ENCODE measurements around the gene MPZL2.
"Not testable (repeated sequence)": the region's sequence is repeated elsewhere in the genome, so short reads cannot be mapped to it uniquely, and the experiment has no call there.

MPZL2 gene

GRCh38 chr11:118263695-118264568 lies at the start of gene MPZL2:
TSS of gene MPZL2 (minus strand) at chr11:118264297. CDS start at chr11:118264153, 144 bp downstream.
- DNase-seq (ENCODE audit: low read depth in 2 of 2), result no peak

DNA sequence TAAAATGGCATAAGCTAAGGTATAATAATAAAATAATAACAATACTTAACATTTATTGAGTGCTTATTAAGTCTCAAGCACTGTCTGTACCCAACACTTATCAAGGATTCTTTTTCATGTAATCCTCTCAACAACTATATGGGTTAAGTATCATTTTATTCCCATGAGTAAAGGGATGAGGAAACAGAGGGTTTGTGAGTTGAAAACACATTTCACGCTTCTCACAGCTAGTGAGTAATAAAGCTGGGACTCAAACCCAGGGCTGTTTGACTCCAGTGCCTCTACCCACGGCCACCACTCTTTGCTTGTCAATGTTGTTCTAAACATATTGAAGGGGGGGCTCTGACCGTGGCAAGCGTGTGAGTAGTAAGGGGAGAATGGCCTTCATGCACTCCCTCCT lies 49.1 kb upstream of the MPZL2 start:
- no peak for DNase-seq (ENCODE audit: low read depth in 2 of 2)

DNA sequence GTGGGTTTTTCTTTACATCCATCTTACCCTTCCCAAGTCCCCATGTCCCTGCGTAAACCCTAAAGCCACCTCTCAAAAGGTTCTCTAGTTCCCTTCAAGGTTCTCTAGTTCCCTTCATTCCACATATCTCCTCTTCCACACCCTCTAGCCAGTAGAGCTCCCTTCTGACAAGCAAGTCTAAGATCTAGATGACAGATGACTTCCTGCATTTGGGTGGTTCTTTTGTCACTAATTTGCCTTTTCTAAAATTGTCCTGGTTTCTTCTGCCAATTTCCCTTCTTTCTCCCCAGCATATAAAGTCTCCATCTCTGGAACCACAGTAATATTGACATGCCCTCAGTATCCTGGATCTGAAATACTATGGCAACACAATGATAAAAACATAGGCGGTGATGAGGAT lies 48.2 kb upstream of the MPZL2 start:
- DNase-seq (ENCODE audit: low read depth in 2 of 2), result no peak

DNA sequence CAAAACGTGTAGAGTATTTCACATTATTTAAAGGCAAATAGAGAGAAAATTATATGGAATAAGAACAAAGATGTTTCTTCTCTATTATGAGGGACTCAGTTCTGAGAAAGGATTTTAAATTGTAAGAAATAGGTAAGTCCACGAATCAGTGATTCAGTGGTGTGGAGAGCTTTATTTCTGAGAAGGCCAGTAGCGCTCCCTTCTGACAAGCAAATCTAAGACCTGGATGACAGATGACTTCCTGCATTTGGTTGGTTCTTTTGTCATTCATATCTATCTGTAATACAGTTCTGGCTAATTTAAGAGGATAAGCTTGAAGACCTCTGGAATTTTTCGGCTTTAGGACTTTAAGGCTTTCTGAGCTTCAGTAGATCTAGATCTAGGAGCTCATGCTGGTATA lies 47.4 kb upstream of the MPZL2 start:
- DNase-seq (ENCODE audit: low read depth in 2 of 2), result no peak

DNA sequence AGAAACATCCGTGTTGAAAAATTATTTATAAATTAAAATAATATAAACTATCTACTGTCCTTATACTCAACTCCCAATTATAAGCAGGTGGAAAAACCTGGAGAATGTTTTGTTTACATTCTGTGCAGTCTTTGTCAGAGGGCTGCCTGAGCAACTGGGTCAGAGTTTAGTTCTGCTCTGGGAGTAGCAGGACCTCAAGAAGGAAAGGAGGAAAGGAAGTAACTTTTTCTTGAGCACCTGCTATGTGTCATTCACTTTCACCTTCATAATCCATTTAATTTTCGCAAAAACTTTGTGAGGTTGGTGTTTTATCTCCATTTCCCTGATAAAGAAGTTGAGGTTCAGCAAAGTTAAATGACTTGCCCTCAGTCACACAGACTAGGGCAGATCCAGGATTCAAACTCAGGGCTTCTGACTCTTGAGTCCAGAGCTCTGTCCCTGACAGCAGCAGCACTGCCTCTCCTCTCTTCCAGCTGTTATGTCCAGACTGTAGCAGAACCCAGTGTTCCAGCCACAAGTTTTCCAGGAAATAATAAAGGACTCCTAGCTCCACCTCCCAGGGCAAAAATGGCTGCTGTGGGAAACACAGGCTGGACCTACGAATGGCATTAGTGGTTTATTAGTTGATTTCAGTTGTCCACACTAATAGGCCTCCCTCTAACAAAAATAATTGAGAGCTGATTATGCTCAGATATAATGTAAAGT lies 46.8 kb upstream of the MPZL2 start:
- no peak for DNase-seq (ENCODE audit: low read depth in 2 of 2)

GRCh38 chr11:118310271-118310670 lies 46.2 kb upstream of the MPZL2 start:
- DNase-seq (ENCODE audit: low read depth in 2 of 2), result no peak

DNA sequence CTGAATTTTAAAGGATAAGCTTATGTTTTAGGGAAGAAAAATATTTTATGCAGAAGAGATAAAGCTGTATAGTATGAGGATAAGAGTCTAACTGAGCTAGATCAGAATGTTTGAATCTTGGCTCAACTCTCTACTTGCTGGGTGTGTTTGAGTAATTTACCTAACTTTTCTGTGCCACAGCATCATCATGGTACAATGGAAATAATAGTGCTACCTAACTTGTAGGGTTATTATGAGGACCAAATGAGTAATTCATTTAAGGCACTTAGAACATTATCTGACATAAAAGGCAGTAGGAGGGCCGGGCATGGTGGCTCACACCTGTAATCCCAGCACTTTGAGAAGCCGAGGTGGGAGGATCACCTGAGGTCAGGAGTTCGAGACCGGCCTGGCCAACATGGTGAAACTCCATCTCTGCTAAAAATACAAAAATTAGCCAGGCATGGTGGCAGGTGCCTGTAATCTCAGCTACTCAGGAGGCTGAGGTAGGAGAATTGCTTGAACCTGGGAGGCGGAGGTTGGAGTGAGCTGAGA lies 45.0 kb upstream of the MPZL2 start:
- DNase-seq (ENCODE audit: low read depth in 2 of 2), result not testable (repeated sequence)

- DNase-seq (ENCODE audit: low read depth in 2 of 2), result peak in 1 of 2 donors; percentile 44
Measured at GRCh38 chr11:118306556-118306955, 42.5 kb upstream of the MPZL2 start.

DNA sequence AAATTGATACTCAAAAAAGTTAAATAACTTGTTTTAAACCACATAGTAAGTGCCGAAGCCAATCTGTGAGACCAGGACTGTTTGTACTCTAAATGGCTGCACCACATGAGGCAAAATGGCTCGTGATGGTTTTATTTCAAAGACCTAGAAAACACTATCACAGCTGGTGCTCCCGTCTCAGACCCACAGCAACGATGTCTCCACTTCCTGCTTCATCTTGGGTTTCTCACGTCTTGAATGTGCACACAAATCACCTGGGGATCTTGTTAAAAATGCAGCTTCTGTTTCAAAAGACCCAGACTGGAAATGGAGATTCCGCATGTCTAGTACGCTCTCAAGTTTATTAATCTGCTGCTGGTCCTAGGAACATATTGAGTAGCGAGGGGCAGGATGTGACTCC lies 41.6 kb upstream of the MPZL2 start:
- no peak for DNase-seq (ENCODE audit: low read depth in 2 of 2)

DNA sequence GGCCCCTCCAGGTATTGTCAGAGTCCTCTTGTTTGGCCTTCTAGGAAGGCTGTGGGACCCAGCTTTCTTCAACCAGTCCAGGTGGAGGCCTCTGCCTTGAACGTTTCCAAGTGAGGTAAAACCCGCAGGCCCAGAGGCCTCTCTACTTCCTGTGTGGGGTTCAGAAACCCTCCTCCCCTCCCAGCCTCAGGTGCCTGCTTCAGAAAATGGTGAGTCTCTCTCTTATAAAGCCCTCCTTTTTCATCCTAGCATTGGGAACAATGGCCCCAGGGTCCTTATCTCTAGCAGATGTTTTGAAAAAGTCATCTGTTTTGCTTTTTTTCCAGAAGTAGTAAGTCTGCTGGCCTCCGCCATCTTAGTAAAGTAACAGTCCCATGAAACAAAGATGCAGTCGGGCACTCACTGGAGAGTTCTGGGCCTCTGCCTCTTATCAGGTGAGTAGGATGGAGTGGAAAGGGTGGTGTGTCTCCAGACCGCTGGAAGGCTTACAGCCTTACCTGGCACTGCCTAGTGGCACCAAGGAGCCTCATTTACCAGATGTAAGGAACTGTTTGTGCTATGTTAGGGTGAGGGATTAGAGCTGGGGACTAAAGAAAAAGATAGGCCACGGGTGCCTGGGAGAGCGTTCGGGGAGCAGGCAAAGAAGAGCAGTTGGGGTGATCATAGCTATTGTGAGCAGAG lies 40.6 kb upstream of the MPZL2 start, which contains the start of gene CD3E:
TSS of gene CD3E (plus strand) at position 163 of the 681 bp plus-strand sequence. CDS start at position 386, 223 bp downstream.
- DNase-seq (ENCODE audit: low read depth in 2 of 2), result peak; percentile 47 to 61

DNA sequence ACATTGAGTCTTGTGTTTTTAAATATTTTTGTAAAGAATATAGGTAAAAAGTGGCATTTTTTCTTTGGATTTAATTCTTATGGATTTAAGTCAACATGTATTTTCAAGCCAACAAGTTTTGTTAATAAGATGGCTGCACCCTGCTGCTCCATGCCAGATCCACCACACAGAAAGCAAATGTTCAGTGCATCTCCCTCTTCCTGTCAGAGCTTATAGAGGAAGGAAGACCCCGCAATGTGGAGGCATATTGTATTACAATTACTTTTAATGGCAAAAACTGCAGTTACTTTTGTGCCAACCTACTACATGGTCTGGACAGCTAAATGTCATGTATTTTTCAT lies 40.1 kb upstream of the MPZL2 start:
- DNase-seq (ENCODE audit: low read depth in 2 of 2), result no peak

GRCh38 chr11:118301600-118302195 lies 37.6 kb upstream of the MPZL2 start:
- DNase-seq (ENCODE audit: low read depth in 2 of 2), result no peak

DNA sequence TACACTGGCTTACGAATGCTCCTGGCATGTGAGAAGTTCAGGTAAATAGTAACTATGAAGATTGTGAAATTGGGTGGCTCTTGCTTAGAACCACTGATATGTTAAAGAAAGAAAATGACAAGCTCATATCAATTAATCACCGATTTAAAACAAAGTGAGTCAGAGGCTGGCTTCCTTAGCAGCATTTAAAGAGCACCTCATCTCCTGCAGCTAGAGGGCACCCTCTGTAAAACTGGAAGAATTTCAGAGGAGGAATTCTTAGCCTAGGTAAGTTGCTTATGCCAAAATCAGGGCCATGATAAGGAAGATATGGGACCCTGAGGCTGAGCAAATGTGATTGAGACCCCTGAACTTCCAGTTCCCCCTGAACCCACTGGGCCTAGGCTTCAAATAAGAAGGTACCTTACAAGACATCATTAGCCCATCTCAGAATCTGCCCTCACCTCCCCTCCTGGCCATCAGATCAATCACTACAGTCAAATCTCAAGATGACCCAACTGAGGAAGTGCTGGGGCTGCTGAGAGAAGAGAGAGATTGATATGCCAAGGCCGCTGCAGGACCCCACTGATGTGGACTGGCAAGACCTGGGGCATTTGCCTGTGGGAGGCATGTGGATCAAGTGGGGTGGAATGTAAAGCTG lies 31.8 kb upstream of the MPZL2 start:
- no peak for DNase-seq (ENCODE audit: low read depth in 2 of 2)

- DNase-seq (ENCODE audit: low read depth in 2 of 2), result no peak
Measured at GRCh38 chr11:118295199-118295598, 31.1 kb upstream of the MPZL2 start.

DNA sequence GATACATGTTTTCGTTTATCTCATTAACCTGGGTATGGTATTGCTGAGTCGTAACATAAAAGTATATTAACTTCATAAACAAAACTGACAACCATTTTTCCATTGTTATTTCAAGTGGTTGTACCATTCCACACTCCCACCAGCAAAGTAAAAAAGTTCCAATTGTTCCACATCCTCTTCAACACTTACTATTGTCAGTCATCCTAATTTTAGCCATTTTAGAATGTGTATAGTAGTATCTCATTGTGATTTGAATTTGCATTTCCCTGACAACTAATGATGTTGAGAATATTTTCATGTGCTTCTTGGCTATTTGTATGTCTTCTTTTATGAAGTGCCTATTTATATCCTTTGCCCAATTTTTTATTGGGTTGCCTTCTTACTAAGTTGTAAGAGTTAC lies 30.0 kb upstream of the MPZL2 start:
- DNase-seq (ENCODE audit: low read depth in 2 of 2), result no peak

GRCh38 chr11:118291477-118292135 lies 27.5 kb upstream of the MPZL2 start:
- no peak for DNase-seq (ENCODE audit: low read depth in 2 of 2)

GRCh38 chr11:118290923-118291322 lies 26.8 kb upstream of the MPZL2 start:
- no peak for DNase-seq (ENCODE audit: low read depth in 2 of 2)

- DNase-seq (ENCODE audit: low read depth in 2 of 2), result no peak
Measured at GRCh38 chr11:118289401-118289800, 25.3 kb upstream of the MPZL2 start.

- DNase-seq (ENCODE audit: low read depth in 2 of 2), result no peak
Measured at GRCh38 chr11:118287006-118287405, 22.9 kb upstream of the MPZL2 start.

GRCh38 chr11:118286545-118286944 lies 22.4 kb upstream of the MPZL2 start:
- DNase-seq (ENCODE audit: low read depth in 2 of 2), result no peak
